ENCODE data around the gene DUS4L.

DUS4L gene

DNA sequence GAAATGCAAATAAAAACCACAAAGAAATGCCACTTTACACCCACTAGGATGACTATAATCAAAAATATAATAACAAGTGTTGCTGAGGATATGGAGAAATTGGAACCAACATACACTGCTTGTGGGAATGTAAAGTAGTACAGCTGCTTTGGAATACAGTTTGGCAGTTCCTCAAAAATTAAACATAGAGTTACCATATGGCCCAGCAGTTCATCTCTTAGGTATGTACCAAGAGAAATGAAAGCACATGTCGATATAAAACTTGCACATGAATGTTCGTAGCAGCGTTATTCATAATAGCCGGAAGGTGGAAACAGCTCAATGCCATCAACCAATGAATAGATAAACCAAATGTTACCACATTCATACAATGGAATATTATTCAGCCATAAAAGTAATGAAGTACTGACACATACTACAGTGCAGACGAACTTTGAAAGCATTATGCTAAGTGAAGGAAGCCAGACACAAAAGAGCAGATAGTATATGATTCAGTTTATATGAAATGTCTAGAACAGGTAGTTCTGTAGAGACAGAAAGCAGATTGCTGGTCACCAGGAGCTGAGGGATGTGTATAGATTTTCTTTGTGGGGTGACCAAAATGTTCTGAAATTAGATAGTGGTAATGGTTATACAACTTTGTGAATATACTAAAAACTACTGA is 28.7 kb downstream of the DUS4L start:
- DNase-seq (ENCODE audit: insufficient read length, low spot score): no peak
- TF ChIP-seq POLR2A (IDR thresholded peaks at IDR 0.05; ENCODE audit: low read depth, low read length) (no peak), SPI1 (IDR thresholded peaks at IDR 0.05; ENCODE audit: low read depth, low read length) (no peak), POU2F2 (IDR thresholded peaks at IDR 0.05; ENCODE audit: low read depth, low read length) (no peak), POLR2AphosphoS5 (IDR thresholded peaks at IDR 0.05; ENCODE audit: low read depth, low read length) (no peak), TAF1 (IDR thresholded peaks at IDR 0.05; ENCODE audit: low read depth, low read length) (no peak), PAX5 (IDR thresholded peaks at IDR 0.05; ENCODE audit: insufficient read depth, low read length, severe bottlenecking) (no peak)
- peak; percentile 41 for FAIRE-seq

DNA sequence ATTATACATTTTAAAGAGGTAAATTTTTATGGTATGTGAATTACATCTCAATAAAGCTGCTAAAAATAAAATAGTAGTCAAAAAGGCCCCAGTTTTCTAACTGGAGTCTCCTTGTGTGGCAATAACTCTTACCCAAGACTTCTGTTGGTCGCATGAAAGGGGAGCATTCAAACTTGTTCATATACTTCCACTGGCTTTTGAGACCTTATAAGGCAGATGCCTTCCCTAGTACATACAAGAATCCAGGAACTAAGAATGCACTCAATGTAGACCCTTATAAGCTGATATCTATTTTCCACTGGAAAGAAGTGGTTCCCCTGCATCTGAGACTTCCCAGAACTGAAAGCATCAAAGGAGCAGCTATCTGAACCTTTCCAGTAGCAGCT is 29.2 kb downstream of the DUS4L start:
- TF ChIP-seq PAX5 (IDR thresholded peaks at IDR 0.05; ENCODE audit: insufficient read depth, low read length, severe bottlenecking): no peak
- TF ChIP-seq POLR2A (IDR thresholded peaks at IDR 0.05; ENCODE audit: low read depth, low read length): no peak
- TF ChIP-seq POU2F2 (IDR thresholded peaks at IDR 0.05; ENCODE audit: low read depth, low read length): no peak
- FAIRE-seq (no peak), DNase-seq (ENCODE audit: insufficient read length, low spot score) (no peak)

DNA sequence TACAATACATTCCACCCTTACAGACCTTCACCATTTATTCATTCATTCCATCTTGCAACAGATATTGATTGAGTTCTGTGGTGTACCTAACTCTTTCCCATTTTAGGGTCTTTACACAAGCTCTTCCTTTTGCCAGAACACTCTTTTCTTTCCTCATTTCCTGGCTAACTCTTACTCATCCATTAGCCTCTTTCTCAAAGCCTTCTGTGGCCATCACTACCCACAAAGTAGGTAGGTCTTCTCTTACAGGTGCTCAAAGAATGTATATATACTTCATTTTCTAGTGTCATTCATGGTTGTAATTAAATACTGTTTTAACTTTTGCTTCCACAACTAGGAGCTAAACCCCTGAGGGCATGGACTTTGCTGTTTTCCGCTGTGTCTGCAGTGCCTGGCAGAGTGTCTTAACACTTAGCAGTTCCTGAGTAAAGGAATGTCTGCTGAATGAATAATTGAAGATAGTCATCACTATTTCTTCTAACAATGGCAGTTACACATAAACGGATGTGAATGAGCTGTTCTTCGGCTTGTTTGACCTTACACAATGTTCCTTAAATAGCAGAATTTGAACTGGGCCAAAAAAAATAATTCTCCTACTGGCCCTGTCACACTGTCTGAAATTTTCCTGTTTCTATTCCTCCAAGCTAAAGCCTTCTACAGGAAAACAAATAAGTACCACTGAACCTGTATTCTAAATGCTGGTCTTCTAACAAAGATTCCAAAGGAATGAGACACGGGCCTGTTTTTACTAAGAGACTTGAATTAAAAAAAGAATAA is 31.4 kb downstream of the DUS4L start:
- no peak for TF ChIP-seq PAX5 (IDR thresholded peaks at IDR 0.05; ENCODE audit: insufficient read depth, low read length, severe bottlenecking)
- no peak for TF ChIP-seq POLR2A (IDR thresholded peaks at IDR 0.05; ENCODE audit: low read depth, low read length)
- no peak for TF ChIP-seq TAF1 (IDR thresholded peaks at IDR 0.05; ENCODE audit: low read depth, low read length)
- no peak for TF ChIP-seq POU2F2 (IDR thresholded peaks at IDR 0.05; ENCODE audit: low read depth, low read length)
- TF ChIP-seq SPI1 (IDR thresholded peaks at IDR 0.05; ENCODE audit: low read depth, low read length): no peak
- TF ChIP-seq POLR2AphosphoS5 (IDR thresholded peaks at IDR 0.05; ENCODE audit: low read depth, low read length): no peak
- FAIRE-seq (no peak), DNase-seq (ENCODE audit: insufficient read length, low spot score) (no peak)

DNA sequence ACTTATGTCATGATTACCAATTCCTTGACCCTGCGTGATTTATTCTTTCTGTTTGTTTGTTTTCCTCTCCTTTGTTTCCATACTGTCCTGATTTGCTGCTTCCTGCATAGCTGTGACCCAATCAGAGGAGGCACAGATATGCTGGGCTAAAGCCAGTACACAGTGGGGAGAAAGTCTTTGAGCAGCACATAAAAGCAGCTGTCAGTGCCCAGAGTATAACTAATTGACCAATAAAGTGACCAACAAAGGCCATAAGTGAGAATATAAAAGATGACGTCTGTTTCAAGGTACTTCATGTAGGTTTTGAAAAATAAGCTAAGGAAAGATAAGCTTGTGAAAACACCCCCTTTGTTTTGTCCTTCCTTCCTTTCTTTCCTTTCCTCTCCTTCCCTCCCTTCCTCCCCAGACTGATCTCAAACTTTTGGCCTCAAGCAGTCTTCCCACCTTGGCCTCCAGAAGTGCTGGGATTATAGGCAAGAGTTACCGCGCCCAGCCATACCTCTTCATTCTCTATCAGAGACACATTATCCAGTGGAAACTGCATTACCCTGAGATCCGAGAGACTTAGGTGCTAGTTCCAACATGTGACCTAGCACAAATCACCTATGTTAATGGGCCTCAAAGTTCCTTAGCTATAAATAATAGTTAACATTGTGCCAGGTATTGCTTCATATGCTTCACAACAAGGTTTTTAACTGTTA is 33.3 kb downstream of the DUS4L start:
- TF ChIP-seq TAF1 (IDR thresholded peaks at IDR 0.05; ENCODE audit: low read depth, low read length) (no peak), POLR2AphosphoS5 (IDR thresholded peaks at IDR 0.05; ENCODE audit: low read depth, low read length) (no peak), POU2F2 (IDR thresholded peaks at IDR 0.05; ENCODE audit: low read depth, low read length) (no peak), PAX5 (IDR thresholded peaks at IDR 0.05; ENCODE audit: insufficient read depth, low read length, severe bottlenecking) (no peak), SPI1 (IDR thresholded peaks at IDR 0.05; ENCODE audit: low read depth, low read length) (no peak), POLR2A (IDR thresholded peaks at IDR 0.05; ENCODE audit: low read depth, low read length) (no peak)
- FAIRE-seq: peak; percentile 31

DNA sequence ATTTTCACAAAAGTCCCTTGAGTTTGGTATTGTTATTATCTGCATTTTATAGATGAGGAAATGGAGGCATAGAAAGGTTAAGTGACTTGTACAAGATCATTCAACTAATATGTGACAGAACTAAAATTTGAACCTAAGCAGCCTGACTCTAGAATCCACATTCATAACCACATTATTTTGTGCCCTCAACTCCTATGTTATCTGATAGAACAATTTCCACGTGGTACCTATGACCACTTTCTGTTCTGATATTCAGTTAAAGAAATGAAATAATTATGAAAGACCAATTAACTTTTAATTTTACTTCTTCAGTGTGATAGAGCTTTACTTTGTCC is 33.8 kb downstream of the DUS4L start:
- no peak for TF ChIP-seq PAX5 (IDR thresholded peaks at IDR 0.05; ENCODE audit: insufficient read depth, low read length, severe bottlenecking)
- no peak for TF ChIP-seq POLR2AphosphoS5 (IDR thresholded peaks at IDR 0.05; ENCODE audit: low read depth, low read length)
- TF ChIP-seq SPI1 (IDR thresholded peaks at IDR 0.05; ENCODE audit: low read depth, low read length): no peak
- TF ChIP-seq POLR2A (IDR thresholded peaks at IDR 0.05; ENCODE audit: low read depth, low read length): no peak
- TF ChIP-seq POU2F2 (IDR thresholded peaks at IDR 0.05; ENCODE audit: low read depth, low read length): no peak
- TF ChIP-seq TAF1 (IDR thresholded peaks at IDR 0.05; ENCODE audit: low read depth, low read length): no peak
- no peak for DNase-seq (ENCODE audit: insufficient read length, low spot score)
- no peak for FAIRE-seq

More for the DNA sequence above, 33.3 kb downstream of the DUS4L start:
- DNase-seq (ENCODE audit: insufficient read length, low spot score): no peak

DNA sequence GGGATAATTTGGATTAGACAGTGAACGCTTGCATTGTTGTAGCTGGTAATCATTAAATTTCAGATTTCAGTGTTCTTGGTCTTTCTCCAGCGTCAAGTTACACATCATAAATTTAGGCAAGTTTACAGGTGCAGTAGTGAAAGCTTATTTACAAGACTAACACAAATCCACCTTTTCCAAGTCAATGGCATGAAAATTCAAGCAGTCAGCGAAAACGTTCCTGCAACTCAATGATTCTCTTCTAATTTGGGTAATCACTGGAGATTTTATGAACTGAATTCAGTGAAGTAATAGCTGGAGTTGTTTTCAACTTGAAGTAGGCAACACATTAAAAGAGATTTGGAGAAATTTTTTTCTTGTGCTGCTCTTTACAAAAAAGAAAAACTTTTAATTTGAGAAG is 34.2 kb downstream of the DUS4L start:
- no peak for DNase-seq (ENCODE audit: insufficient read length, low spot score)
- TF ChIP-seq PAX5 (IDR thresholded peaks at IDR 0.05; ENCODE audit: insufficient read depth, low read length, severe bottlenecking) (no peak), POLR2AphosphoS5 (IDR thresholded peaks at IDR 0.05; ENCODE audit: low read depth, low read length) (no peak), POU2F2 (IDR thresholded peaks at IDR 0.05; ENCODE audit: low read depth, low read length) (no peak), POLR2A (IDR thresholded peaks at IDR 0.05; ENCODE audit: low read depth, low read length) (no peak), TAF1 (IDR thresholded peaks at IDR 0.05; ENCODE audit: low read depth, low read length) (no peak), SPI1 (IDR thresholded peaks at IDR 0.05; ENCODE audit: low read depth, low read length) (no peak)
- FAIRE-seq: no peak

DNA sequence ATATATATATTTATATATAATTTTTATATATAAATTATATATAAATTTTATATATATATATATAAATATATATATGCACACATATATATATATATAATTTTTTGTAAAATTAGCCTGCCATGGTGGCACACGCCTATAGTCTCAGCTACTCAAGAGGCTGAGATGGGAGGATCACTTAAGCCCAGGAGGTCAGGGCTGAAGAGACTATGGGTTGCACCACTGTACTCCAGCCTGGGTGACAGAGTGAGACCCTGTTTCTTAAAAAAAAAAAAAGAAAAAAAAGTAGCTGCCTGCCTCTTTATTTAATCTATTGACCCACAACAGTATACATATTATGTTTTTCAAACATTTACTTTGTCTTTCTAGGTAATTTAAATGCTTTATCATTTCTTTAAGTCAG is 35.5 kb downstream of the DUS4L start:
- DNase-seq (ENCODE audit: insufficient read length, low spot score): no peak
- TF ChIP-seq SPI1 (IDR thresholded peaks at IDR 0.05; ENCODE audit: low read depth, low read length) (no peak), POLR2AphosphoS5 (IDR thresholded peaks at IDR 0.05; ENCODE audit: low read depth, low read length) (no peak), PAX5 (IDR thresholded peaks at IDR 0.05; ENCODE audit: insufficient read depth, low read length, severe bottlenecking) (no peak)
- no peak for FAIRE-seq

DNA sequence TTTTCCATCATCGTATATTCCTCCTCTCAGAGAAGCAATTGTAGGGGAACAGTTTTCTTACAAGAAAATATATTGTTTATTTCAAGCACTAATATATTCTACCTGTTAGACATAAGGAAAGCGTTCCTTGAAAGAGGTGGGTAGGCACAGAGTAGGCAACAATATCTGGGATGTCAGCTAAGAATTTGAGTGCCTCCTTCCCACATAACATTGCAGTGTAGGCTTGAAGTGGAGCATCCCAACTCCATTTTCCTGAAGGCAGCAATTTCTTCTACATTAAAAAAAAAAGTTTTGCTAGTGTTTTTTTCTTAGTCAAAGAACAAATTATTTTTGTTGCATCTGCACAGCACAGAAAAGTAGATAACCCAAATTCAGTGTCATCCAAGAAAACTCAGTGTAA is 37.0 kb downstream of the DUS4L start:
- DNase-seq (ENCODE audit: insufficient read length, low spot score) (no peak), FAIRE-seq (no peak)
- TF ChIP-seq SPI1 (IDR thresholded peaks at IDR 0.05; ENCODE audit: low read depth, low read length): no peak
- TF ChIP-seq POLR2AphosphoS5 (IDR thresholded peaks at IDR 0.05; ENCODE audit: low read depth, low read length): no peak
- TF ChIP-seq PAX5 (IDR thresholded peaks at IDR 0.05; ENCODE audit: insufficient read depth, low read length, severe bottlenecking): no peak
- no peak for TF ChIP-seq TAF1 (IDR thresholded peaks at IDR 0.05; ENCODE audit: low read depth, low read length)
- TF ChIP-seq POLR2A (IDR thresholded peaks at IDR 0.05; ENCODE audit: low read depth, low read length): no peak
- TF ChIP-seq POU2F2 (IDR thresholded peaks at IDR 0.05; ENCODE audit: low read depth, low read length): no peak

DNA sequence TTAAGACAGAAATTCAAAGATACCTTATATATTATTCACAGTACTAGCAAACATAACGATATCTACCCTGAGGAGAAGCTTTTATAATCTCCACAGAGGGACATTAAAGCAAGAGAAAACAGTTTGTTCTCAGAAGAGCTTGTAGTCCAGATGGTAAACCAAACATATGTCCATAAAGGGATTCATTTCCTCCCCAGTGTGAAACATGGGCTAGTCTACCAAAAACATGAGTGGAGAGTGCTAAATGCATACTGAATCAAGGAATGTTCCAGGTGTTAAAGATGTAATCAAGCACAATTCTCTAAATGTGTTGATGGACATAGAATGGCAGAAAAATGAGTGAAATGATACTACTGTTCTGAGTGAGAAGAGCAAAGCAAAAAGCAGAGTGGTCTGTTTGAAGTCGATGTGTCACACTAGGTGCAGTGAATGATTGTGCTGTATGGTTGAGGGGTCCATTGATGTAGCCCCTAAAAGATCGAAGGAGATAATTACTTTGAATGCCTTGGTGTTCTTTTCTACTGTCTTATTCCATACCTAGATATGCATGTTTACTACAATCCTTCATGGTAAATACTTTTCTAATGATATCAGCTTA is 41.5 kb downstream of the DUS4L start:
- TF ChIP-seq SPI1 (IDR thresholded peaks at IDR 0.05; ENCODE audit: low read depth, low read length) (no peak), TAF1 (IDR thresholded peaks at IDR 0.05; ENCODE audit: low read depth, low read length) (no peak), POLR2A (IDR thresholded peaks at IDR 0.05; ENCODE audit: low read depth, low read length) (no peak)
- no peak for FAIRE-seq

More for the DNA sequence above, 41.5 kb downstream of the DUS4L start:
- DNase-seq (ENCODE audit: insufficient read length, low spot score): no peak

All from GM12891 (cell line).